ENCODE results near the gene CAST.

CAST gene

GRCh38 chr5:96645091-96645490 is 17.1 kb upstream of the CAST start:
- DNase-seq (ENCODE audit: low read depth in 2 of 2): no peak

GRCh38 chr5:96648023-96648422 is 14.2 kb upstream of the CAST start:
- DNase-seq (ENCODE audit: low read depth in 2 of 2): no peak

GRCh38 chr5:96648593-96648992 is 13.6 kb upstream of the CAST start:
- DNase-seq (ENCODE audit: low read depth in 2 of 2): no peak

GRCh38 chr5:96649251-96649662 is 12.9 kb upstream of the CAST start:
- no peak for DNase-seq (ENCODE audit: low read depth in 2 of 2)

- DNase-seq (ENCODE audit: low read depth in 2 of 2): no peak
Measured at GRCh38 chr5:96649681-96650540, 12.3 kb upstream of the CAST start.

GRCh38 chr5:96651047-96651446 is 11.1 kb upstream of the CAST start:
- no peak for DNase-seq (ENCODE audit: low read depth in 2 of 2)

GRCh38 chr5:96651948-96652753 is 10.0 kb upstream of the CAST start:
- DNase-seq (ENCODE audit: low read depth in 2 of 2): no peak

GRCh38 chr5:96652769-96653454 is 9.3 kb upstream of the CAST start:
- DNase-seq (ENCODE audit: low read depth in 2 of 2): no peak

GRCh38 chr5:96654209-96654608 is 8.0 kb upstream of the CAST start:
- no peak for DNase-seq (ENCODE audit: low read depth in 2 of 2)

GRCh38 chr5:96655085-96655484 is 7.1 kb upstream of the CAST start:
- DNase-seq (ENCODE audit: low read depth in 2 of 2): no peak

GRCh38 chr5:96655506-96655905 is 6.7 kb upstream of the CAST start:
- no peak for DNase-seq (ENCODE audit: low read depth in 2 of 2)

GRCh38 chr5:96657068-96657467 is 5.1 kb upstream of the CAST start:
- no peak for DNase-seq (ENCODE audit: low read depth in 2 of 2)

- no peak for DNase-seq (ENCODE audit: low read depth in 2 of 2)
Measured at GRCh38 chr5:96658272-96658671, 3.9 kb upstream of the CAST start.

GRCh38 chr5:96659170-96659569 is 3.0 kb upstream of the CAST start:
- DNase-seq (ENCODE audit: low read depth in 2 of 2): no peak

- no peak for DNase-seq (ENCODE audit: low read depth in 2 of 2)
Measured at GRCh38 chr5:96660971-96661854, 963 bp upstream of the CAST start.

- DNase-seq (ENCODE audit: low read depth in 2 of 2): peak; percentile 76 to 84
Measured at GRCh38 chr5:96662725-96663518, 746 bp downstream of the CAST start.

- DNase-seq (ENCODE audit: low read depth in 2 of 2): no peak
Measured at GRCh38 chr5:96663608-96664007, 1.4 kb downstream of the CAST start.

GRCh38 chr5:96664669-96665068 is 2.5 kb downstream of the CAST start:
- no peak for DNase-seq (ENCODE audit: low read depth in 2 of 2)

- no peak for DNase-seq (ENCODE audit: low read depth in 2 of 2)
Measured at GRCh38 chr5:96668725-96669124, 6.5 kb downstream of the CAST start.

GRCh38 chr5:96669909-96670308 is 7.7 kb downstream of the CAST start:
- no peak for DNase-seq (ENCODE audit: low read depth in 2 of 2)

GRCh38 chr5:96671441-96671840 is 9.3 kb downstream of the CAST start:
- DNase-seq (ENCODE audit: low read depth in 2 of 2): no peak
